ENCODE data around the gene IL13RA2.

IL13RA2 gene

DNA sequence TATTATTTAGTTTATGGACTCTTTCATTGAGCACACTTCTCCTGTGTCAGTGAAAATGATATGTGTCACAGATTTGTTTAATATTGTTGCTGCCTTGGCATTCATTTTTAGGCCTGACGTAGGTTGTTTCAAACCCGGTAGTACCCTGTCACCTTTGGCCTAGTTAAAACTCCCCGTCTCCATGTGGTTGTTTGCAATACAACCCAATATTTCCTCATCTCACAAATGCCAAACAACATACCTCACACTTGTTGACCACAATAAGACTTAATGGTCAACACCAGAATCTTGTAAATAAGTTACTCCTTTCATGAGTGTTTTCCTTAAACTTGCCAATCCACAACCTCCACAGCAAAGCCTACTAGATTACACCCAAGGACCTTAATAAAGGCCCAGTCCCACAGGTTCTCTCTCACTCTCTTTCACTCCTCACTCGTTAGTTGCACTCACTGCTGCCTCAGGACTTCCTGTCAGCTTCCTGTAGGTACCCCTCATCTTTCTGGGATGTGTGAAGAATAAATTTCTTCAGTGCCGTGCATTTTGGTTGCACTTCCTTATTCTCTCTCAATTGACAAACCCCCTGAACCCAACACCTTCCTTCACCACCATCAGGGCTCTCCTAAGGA, 31.3 kb downstream of the IL13RA2 start:
- DNase-seq: no peak

- no peak for DNase-seq
These were observed 41.1 kb downstream of the IL13RA2 start for GRCh38 chrX:114976292-114976691.

DNA sequence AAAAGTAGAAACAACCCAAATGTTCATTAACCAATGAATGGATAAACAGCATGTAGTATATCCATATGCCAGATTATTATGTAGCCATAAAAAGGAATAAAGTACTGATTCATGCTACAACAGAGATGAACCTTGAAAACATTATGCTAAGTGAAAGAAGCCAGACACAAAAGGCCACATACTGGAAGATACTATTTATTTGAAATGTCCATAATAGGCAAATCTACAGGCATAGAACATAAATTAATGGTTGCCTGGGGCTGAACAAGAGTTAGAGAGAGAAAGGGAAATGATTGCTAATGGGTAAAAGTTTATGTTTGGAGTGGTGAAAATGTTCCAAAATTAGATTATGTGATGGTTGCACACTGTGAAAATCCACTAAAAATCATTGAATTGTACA, 44.4 kb downstream of the IL13RA2 start:
- DNase-seq: no peak

- no peak for DNase-seq
These were observed 46.6 kb downstream of the IL13RA2 start for GRCh38 chrX:114970806-114971205.

DNA sequence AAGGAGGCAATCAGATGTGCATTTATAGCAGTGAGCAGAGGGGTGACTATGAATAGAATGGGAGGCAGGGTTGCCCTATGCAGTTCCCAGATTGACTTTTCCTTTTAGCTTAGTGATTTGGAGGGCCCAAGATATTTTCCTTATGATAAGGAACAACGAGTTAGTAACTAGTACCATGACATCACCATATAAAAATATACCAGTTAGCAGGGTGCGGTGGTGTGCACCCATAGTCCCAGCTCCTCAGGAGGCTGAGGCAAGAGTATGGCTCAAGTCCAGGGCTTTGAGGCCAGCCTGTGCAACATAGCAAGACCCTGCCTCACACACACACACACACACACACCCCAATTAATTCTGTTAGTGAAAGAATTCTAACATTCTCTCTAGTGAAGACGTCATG, 53.0 kb downstream of the IL13RA2 start:
- no peak for DNase-seq

- DNase-seq: no peak
These were observed 55.2 kb downstream of the IL13RA2 start for GRCh38 chrX:114962209-114962608.

DNA sequence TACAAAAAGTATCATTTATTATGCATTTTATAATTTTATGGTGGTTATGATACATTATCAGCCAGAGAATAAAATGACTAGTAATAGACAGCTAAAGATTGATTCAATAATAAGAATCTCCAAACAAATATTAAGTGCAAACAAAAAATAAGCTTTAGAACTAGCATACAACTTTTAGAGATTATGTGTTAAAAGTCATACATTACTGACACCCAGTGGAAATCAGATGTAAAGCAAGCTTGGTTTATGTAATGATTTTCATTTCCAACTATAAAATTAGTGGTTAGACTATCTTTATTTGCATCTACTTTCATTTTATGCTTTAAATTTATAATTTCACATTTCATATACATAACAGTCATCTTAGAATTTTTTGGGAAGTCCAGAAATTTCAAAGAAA, 57.7 kb downstream of the IL13RA2 start:
- no peak for DNase-seq
